ENCODE results near the gene ZNF614. TPM values are rescaled to one million over a fixed set of nuclear protein-coding genes. Genes with fewer than 3 reads are reported as not detected.
"Not testable (repeated sequence)": the region's sequence is repeated elsewhere in the genome, so short reads cannot be mapped to it uniquely, and the experiment has no call there.

The ZNF614 gene
- total RNA-seq, 1 donor from 2014 or later: 4.3 TPM

- DNase-seq (ENCODE audit: low read depth): peak; percentile 55
- TF ChIP-seq, protein P1, sequence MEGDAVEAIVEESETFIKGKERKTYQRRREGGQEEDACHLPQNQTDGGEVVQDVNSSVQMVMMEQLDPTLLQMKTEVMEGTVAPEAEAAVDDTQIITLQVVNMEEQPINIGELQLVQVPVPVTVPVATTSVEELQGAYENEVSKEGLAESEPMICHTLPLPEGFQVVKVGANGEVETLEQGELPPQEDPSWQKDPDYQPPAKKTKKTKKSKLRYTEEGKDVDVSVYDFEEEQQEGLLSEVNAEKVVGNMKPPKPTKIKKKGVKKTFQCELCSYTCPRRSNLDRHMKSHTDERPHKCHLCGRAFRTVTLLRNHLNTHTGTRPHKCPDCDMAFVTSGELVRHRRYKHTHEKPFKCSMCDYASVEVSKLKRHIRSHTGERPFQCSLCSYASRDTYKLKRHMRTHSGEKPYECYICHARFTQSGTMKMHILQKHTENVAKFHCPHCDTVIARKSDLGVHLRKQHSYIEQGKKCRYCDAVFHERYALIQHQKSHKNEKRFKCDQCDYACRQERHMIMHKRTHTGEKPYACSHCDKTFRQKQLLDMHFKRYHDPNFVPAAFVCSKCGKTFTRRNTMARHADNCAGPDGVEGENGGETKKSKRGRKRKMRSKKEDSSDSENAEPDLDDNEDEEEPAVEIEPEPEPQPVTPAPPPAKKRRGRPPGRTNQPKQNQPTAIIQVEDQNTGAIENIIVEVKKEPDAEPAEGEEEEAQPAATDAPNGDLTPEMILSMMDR (IDR thresholded peaks at IDR 0.05; ENCODE audit: insufficient read depth, low read length, poor library complexity, severe bottlenecking): no peak
These were observed 20.6 kb upstream of the ZNF614 start, which contains the start of gene ZNF432 for GRCh38 chr19:52048555-52049501. Gene ZNF432, minus strand, starts transcription at chr19:52048838. Its CDS starts 1,970 bp downstream, at chr19:52046868.

DNA sequence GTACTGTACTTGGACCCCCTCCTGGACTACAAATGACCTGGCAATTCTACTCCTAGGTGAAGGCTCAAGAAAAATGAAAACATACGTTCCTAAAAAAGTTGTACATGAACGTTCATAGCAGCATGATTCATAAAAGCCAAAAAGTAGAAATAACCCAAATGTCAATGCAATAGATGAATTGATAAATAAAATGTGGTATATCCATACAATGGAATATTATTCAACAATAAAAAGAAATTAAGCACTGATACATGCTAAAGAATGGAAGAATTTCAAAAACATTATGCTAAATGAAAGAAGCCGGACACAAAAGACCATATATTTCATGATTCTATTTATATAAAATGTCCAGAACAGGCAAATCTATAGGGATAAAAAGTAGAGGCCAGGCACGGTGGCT, 11.0 kb upstream of the ZNF614 start:
- no peak for DNase-seq (ENCODE audit: low read depth)
- Histone ChIP-seq H3K4me3 (ENCODE audit: low read depth, low read length) (no peak overlapping the region), H3K27me3 (ENCODE audit: control insufficient read depth, insufficient read depth, low read length) (no peaks in the 10 kb centered on the region), H3K36me3 (ENCODE audit: control insufficient read depth, insufficient read depth, low read length) (no peaks in the 10 kb centered on the region)
- TF ChIP-seq, protein P1 (IDR thresholded peaks at IDR 0.05; ENCODE audit: insufficient read depth, low read length, poor library complexity, severe bottlenecking): no peak

More at GRCh38 chr19:52048555-52049501, 20.6 kb upstream of the ZNF614 start, which contains the start of gene ZNF432:
- H3K27me3 ChIP-seq (ENCODE audit: control insufficient read depth, insufficient read depth, low read length): no peaks in the 10 kb centered on the region
- H3K36me3 ChIP-seq (ENCODE audit: control insufficient read depth, insufficient read depth, low read length): no peaks in the 10 kb centered on the region
- H3K4me3 ChIP-seq (ENCODE audit: low read depth, low read length): peak within 1 kb of the TSS; percentile 79

- Histone ChIP-seq H3K36me3 (ENCODE audit: control insufficient read depth, insufficient read depth, low read length) (peaks cover 2% of the 10 kb centered on the region), H3K27me3 (ENCODE audit: control insufficient read depth, insufficient read depth, low read length) (no peaks in the 10 kb centered on the region), H3K4me3 (ENCODE audit: low read depth, low read length) (no peak overlapping the region)
- TF ChIP-seq, protein P1 (IDR thresholded peaks at IDR 0.05; ENCODE audit: insufficient read depth, low read length, poor library complexity, severe bottlenecking): no peak
- DNase-seq (ENCODE audit: low read depth): no peak
These were observed 6.0 kb upstream of the ZNF614 start for GRCh38 chr19:52034051-52034728.

- Histone ChIP-seq H3K4me3 (ENCODE audit: low read depth, low read length) (peak overlapping the region; percentile 100), H3K27me3 (ENCODE audit: control insufficient read depth, insufficient read depth, low read length) (no peaks in the 10 kb centered on the region), H3K36me3 (ENCODE audit: control insufficient read depth, insufficient read depth, low read length) (no peaks in the 10 kb centered on the region)
- TF ChIP-seq, protein P1 (IDR thresholded peaks at IDR 0.05; ENCODE audit: insufficient read depth, low read length, poor library complexity, severe bottlenecking): no peak
- DNase-seq (ENCODE audit: low read depth): no peak
These were observed 573 bp upstream of the ZNF614 start for GRCh38 chr19:52028780-52029123.

GRCh38 chr19:52026255-52026990, 1.8 kb downstream of the ZNF614 start:
- not testable (repeated sequence) for DNase-seq (ENCODE audit: low read depth); H3K27me3 ChIP-seq (ENCODE audit: control insufficient read depth, insufficient read depth, low read length); H3K36me3 ChIP-seq (ENCODE audit: control insufficient read depth, insufficient read depth, low read length); H3K4me3 ChIP-seq (ENCODE audit: low read depth, low read length)

- not testable (repeated sequence) for DNase-seq (ENCODE audit: low read depth); H3K4me3 ChIP-seq (ENCODE audit: low read depth, low read length); H3K36me3 ChIP-seq (ENCODE audit: control insufficient read depth, insufficient read depth, low read length); H3K27me3 ChIP-seq (ENCODE audit: control insufficient read depth, insufficient read depth, low read length)
These were observed 3.7 kb downstream of the ZNF614 start for GRCh38 chr19:52024478-52024877.

Measured in kidney epithelial cell (primary cell).